Amygdala (tissue), 56 donors: ENCODE results near the gene KCNK13.
A peak's percentile ranks its signal among the peaks of the same experiment; 100 is the strongest.
"Not testable (repeated sequence)": the region's sequence is repeated elsewhere in the genome, so short reads cannot be mapped to it uniquely, and the experiment has no call there.

ENCODE experiments used
- DNase-seq, 56 donors: peaks; one replicate each; lab custom pipeline; 2025; lab: John Stamatoyannopoulos, UW

The KCNK13 gene

DNA sequence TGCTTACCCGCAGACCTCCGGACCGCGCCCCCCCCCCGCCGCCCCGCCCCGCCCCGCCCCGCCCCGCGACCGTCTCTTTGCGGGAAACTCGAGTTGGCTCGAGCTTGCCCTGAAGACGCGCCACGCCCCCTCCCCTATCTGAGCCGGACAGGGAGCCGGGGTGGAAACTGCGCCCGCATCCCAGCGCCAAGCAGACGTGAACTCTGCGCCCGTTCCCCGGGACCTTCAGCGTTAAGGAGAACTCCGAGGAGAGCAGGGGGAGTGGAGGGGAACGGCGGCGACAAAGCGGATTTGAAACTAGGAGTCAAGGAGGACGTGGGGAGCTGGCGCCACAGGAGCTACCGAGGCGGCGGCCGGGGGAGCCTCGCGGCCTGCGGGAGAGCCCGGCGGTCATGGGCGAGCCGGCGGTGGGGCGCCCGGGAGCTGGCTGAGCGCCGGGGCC is at the start of gene KCNK13:
Gene KCNK13 (plus strand): TSS at position 310 of the 442 bp plus-strand sequence. CDS start 212 bp downstream, outside the sequence.
- DNase-seq, result peak in 3 of 56 donors; percentile 6

DNA sequence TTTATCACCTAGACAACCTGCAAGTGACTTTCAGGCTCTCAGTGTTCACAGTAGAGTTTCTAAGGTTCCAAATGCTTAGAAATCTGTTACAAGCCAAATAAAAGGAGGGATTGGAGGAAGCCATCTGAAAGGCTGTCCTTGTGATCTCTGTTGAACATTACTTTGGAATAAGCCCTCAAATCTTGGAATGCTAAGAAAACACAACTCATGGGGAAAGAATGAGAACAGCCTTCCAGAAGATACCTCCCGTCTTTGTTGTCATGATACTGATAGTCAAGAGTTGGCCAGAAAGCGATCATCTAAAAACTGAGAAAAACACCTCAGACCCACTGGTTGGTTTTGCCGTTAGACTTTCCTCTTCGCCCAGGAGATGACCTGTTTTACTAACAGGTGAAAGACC is 44.4 kb upstream of the KCNK13 start:
- DNase-seq, result no peak

DNA sequence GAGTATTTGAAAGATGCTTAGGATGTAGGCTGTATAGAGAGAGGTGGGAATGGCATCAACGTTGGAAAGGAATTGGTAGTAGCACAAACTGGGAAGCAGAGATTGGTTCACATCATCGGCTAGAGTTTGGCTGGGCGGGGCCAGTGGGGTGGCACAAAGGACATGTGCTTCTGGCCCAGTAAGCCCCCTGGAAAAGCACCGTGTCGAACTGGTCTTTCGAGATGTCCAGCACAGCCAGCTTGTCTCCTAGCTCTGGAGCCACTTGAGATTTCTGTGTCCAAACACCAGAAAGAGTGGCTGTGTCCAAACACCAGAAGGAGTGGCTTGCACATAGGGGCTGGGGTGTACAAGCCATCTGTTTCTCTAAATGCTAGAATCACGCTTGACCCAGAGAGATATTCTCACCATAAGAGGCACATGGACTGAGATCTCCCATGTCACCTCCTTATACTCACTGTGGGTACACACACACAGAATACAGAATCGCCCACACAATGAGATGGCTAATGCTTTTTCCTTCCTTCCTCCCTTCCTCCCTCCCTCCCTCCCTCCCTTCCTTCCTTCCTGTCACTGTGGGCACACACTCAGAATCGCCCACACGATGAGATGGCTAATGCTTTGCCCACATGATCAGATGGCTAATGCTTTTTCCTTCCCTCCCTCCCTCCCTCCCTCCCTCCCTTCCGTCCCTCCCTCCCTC is 41.8 kb upstream of the KCNK13 start:
- DNase-seq, result peak in 4 of 56 donors; percentile 25 to 40 (median 32)

DNA sequence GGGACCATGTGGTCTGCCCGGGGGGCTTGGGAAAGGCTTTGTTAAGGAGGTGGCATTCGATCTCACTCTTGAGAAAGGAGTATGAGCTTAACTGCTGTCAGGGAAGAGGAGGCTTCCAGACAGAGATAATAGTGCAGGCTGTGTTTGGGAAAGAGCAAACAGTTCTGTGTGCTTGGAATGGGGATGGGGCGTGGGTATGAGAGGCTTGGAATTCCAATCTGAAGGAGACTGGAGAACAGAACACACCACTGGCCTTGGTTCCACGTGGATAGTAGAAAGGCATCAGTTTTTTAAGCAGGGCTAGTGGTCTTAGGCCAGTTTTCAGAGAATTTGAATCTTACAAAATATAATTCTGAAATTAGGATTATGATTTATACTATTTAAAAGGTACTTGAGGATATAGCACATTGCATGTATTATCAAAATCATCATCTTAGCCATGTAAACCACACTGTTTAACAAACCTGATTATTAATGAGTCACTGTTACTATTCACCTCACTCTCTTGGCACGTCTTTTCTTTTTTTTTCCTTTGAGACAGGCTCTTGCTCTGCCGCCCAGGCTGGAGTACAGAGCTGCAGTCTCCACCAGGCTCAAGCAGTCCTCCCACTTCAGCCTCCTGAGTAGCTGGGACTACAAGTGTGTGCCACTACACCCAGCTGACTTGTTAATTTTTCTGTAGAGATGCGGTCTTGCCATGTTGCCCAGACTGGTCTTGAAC is 38.5 kb upstream of the KCNK13 start:
- no peak for DNase-seq

DNA sequence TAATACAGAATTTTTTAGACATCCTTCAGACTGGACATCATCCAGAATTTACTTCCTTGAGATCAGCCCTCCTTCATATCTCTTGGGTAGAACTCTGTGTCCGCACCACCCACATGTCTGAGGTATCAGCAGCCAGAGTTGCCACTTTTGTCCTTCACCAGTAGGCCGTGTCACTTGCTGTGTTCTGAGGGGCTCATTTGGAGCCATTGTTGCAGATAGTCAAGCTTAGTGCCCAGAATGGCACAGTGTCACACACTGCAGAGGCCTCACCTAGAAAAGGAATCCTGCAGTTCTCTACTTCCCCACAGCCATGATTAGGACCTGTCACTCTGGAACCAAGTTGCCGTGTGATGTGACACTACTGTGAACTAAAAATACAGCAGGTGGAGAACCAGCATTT is 36.9 kb upstream of the KCNK13 start:
- DNase-seq, result no peak

DNA sequence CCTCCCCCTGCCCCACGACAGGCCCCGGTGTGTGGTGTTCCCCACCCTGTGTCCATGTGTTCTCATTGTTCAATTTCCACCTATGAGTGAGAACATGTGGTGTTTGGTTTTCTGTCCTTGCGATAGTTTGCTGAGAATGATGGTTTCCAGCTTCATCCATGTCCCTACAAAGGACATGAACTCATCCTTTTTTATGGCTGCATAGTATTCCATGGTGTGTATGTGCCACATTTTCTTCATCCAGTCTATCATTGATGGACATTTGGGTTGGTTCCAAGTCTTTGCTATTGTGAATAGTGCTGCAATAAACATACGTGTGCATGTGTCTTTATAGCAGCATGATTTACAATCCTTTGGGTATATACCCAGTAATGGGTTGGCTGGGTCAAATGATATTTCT is 35.2 kb upstream of the KCNK13 start:
- not testable (repeated sequence) for DNase-seq

DNA sequence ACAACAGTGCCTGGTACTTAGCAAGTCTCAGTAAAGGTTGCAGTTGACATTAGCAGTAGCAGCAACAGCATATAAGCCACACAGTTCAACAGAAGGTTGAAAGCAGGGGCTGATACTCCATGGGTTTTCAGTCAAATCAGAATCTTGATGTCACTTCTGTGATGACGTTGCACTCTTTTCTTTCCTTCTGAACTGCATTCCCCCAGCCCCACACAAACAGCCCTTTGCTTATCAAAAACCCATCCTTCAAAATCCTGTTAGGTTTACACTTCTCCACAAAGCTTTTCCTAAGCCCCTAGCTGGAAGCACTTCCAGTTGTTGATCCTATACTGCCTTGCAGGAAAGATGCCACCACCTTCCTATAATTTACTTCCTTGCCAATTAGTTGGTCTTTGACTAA is 34.0 kb upstream of the KCNK13 start:
- no peak for DNase-seq

DNA sequence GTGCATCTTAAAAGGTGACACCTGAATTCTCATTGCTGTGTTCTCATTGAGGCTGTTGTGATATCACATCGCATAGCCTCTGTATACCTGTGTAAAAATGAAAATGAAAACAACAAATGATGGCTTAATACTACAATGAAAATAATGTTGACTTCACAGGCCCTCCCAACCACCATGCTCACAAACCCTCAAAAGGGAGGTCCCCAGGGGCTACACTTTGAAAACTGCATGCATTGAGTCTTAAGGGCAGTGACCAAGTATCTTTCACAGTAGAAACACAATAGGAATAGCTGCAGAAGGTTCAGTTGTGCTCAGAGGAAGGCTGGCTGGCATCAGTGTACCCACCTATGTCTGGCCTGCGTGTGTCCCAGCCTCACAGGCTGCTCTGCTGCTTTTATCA is 27.6 kb upstream of the KCNK13 start:
- no peak for DNase-seq

DNA sequence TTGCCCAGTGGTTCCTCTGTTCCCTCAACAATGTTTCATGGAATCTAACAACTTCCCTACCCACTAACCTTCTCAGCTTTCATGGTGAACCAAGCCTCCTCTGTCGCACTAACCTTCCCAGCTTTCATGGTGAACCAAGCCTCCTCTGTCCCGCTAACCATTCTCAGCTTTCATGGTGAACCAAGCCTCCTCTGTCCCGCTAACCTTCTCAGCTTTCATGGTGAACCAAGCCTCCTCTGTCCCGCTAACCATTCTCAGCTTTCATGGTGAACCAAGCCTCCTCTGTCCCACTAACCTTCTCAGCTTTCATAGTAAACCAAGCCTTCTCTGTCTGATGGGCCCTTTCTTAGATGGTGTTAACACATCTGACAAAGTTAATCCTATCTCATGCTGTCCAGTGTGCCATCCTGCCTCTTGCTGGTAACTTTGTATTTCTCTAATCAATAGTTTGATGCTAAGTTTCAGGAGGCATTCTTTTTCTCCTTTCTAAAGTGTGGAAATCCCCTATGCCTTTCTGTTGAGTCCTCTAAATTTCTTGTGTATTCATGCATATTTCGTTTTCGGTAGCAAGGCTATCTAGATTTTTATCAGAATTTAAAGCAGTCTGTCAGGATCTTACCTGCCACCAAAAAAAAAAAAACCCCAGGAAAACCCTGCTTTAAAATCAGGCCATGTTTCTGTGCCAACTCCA is 26.8 kb upstream of the KCNK13 start:
- no peak for DNase-seq

DNA sequence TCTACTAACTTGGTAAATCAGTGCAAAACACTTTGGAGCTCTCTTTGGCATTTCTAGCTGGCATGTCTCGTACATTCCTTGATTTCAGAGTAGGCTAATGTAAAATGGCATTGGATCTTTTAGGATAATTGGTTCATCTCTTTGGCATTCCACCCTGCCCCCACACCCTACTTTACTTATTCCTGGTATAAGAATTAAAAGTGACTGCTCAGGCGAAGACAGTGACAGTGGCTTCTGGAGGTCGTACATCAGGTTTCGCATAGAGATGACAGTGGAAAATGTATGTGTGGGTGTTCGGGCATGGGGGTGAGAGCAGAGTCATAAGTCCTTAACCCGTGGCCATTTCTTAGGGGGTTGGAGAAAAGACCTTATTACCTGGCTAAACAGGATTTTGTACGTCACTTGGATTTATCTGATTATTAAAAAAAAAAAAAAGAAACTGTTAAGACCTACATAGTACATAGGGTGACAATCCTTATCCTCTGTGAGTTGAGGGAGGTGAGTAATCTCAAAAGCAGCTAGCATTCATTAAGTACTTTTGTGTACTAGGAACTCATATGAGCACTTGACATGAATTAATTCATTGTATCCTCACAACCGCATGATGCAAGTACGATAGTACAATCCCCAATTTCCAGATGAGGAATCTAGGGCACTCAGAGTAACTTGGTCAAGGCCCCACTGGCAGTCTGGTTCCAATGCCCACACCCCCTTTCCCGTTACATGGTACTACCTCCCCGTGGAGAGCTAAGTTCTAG is 22.4 kb upstream of the KCNK13 start:
- DNase-seq, result no peak

DNA sequence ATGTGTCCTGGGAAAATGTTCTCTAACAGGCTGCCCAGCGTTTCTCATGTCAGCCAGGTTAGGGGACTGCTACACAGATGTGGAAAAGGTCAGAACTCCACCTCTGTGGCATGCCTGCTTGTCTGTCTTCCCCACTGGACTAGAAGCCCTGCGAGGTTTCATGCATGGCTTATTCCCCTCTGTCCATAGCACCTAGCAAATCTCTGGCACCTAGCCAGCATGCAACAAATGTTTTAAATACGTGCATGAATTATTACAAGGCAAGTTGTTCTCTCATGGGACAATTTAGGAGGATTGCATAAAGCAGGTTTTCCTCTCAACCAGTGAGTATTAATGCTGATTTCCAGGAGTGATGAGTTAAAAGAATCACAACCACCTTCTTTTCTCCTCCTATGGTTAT is 21.4 kb upstream of the KCNK13 start:
- DNase-seq, result no peak

DNA sequence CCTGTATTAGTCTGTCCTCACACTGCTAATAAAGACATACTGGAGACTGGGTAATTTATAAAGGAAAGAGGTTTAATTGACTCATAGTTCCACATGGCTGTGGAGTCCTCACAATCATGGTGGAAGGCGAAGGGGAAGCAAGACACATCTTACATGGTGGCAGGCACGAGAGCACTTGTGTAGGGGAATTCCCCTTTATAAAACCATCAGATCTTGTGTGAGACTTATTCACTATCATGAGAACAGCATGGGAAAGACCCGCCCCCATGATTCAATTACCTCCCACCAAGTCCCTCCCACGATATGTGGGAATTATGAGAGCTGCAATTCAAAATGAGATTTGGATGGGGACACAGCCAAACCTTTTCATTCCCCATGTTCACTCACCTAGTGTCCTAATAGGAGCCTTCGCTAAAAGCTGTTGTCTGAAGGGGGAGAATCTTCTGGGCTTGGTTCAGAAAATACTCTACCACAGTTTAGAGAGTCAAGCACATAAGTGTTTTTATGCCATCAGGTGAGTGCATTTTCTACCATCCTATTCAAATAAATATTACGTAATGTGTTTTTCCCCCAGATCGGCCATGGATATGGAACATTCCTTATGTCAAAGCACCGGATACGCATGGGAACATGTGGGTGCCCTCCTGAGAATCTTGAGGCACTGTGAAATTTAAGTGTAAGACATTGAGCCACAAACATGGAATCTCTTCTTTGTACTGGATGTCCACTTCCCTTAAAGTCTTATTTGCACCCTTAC is 19.1 kb upstream of the KCNK13 start:
- DNase-seq, result no peak

DNA sequence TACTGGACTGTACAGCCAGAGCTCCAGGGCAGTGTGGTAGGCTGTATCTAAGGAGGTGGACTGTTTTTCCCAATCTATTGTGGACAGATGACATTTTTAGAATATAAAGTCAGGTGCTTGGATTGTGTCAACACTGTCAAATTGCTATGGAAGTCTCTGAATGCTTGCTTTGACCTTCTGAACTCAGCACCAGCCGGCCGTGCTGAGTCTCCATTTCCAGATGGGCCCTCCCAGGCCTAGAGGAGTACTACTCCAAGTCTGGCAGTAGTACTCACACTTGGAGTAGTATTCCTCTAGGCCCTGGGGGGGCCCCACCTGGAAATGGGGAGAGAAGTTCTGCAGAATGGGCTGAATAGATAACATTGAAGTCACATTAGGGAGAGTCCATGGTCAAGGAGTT is 16.2 kb upstream of the KCNK13 start:
- DNase-seq, result no peak

DNA sequence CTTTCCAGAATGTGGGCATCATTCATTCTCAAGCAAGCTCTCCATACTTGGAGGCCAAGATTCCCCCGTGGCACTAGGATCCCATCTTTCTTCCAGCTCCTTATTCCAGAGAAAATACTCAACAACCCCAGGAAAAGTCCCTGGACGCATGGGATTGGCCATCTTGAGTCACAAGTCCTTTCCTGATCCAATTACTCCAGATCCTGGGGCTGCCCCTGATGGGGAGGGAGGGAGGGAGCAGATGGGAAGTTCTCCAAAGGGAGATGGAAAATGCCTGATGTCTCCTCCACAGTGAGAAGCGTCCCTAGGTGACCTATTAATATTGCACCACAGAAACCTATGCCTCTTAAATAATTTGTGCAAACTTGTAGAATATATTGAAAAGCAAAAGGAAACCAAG is 12.4 kb upstream of the KCNK13 start:
- DNase-seq, result no peak

DNA sequence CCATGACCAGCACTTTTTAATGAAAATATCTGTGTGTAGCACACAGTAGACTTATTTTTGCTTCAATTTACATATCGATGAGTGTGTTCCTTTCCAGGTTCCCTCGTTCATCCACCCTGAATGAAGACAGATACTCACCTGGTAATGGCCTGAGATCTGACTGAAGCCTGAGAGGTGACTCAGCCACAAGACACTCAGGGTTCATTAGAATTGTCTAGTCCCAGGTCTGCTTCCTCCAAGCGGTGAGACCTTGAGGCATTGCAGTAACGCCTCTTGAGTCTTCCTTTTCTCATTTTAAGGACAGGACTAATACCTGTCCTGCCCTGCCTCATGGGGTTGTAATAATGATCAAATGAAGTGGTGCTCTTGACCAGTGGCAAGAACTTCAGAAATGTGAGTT is 11.5 kb upstream of the KCNK13 start:
- no peak for DNase-seq

DNA sequence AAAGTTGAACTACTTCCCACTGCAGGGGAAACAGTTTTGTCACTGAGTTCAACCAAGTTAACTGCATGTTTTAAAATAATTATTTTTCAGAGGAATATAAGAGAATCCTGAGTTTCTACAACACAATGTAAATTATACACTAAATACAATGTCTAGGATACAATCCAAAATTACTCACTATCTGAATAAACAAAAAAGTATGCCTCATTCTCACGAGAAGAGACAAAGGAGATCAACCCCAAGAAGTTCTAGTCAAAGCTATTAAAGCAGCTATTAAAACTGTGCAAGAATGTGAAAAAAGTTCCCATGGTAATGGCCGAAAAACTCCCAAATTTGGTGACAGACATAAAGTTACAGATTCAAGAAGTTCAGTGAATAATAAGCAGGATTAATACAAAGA is 8.8 kb upstream of the KCNK13 start:
- no peak for DNase-seq

DNA sequence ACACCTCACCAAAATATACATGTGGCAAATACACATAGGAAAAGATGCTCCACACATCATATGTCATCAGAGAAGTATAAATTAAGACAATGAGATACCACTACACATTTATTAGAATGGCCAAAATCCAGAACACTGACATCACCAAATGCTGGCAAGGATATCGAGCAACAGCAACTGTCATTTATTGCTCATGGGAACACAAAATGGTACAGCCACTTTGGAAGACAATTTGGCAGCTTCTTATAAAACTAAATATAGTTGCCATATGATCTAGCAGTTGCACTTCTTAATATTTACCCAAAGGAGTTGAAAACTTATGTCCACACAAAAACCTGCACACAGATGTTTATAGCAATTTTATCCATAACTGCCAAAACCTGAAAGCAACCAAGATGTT is 7.0 kb upstream of the KCNK13 start:
- DNase-seq, result no peak

DNA sequence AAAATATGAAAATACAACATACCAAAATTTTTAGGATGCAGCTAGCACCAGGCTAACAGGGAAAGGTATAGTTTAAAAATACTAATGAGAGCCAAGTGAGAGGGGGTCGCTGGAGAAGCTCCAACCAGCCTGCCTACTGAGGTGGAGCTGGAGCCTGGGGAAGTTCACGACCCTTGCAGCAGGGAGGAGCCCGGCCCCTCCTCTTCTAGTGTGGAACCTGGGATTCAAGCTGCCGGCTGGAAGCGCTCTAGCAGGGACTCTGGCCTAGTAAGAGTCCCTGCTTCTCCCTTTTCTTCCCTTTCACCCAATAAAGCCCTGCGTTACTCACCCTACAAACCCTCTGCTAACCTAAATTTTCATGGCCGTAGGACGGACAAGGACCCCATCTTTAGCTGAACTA is 5.0 kb upstream of the KCNK13 start:
- DNase-seq, result no peak

DNA sequence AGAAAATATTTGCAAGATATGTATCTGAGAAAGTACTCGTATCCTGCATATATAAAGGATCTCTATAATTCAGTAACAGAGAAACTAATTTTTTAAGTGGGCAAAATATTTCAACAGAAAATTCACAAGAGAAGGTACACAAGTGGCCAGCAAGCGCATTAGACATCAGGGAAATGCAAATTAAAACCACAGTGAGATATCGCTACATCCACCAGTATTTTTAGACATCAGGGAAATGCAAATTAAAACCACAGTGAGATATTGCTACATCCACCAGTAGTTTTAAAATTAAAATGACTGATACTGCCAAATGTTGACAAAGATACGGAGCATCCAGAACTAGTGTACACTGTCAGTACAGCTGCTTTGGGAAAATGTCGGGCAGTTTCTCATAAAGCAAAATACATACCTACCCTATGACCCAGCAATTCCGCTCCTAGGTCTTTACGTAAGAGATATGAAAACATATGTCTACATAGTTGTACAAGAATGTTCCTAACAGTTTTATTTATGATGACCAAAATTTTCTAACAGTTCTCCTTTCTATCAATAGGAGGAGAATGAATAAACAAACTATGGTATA is 2.8 kb upstream of the KCNK13 start:
- DNase-seq, result no peak
